Smooth muscle cell (in vitro differentiated cells): ENCODE data around the gene SGPP2. TPM values are rescaled to one million over a fixed set of nuclear protein-coding genes. Genes with fewer than 3 reads are reported as not detected.

ENCODE experiments used
- DNase-seq: peaks from one replicate; lab custom pipeline; 2025; ENCODE audit not compliant: unreplicated experiment; lab: John Stamatoyannopoulos, UW
- H2AFZ ChIP-seq: fragments of 200-600 bp; sonication (generic); 2 replicates; pipeline ENCODE4 v1.6.0; 2016; ENCODE audit warnings: antibody characterized with exemption, low read depth, mild to moderate bottlenecking
- H3F3A ChIP-seq: fragments of 200-600 bp; sonication (generic); 2 replicates; pipeline ENCODE4 v1.6.0; 2017; ENCODE audit warnings: antibody characterized with exemption, low read depth
- H3K27ac ChIP-seq: fragments of 200-600 bp; sonication (generic); 2 replicates; pipeline ENCODE4 v1.5.1; 2016; ENCODE audit warnings: low read depth, mild to moderate bottlenecking
- H3K27me3 ChIP-seq: fragments of 200-600 bp; sonication (generic); 2 replicates; pipeline ENCODE4 v1.6.1; 2016; ENCODE audit warnings: low read depth, mild to moderate bottlenecking
- H3K36me3 ChIP-seq: fragments of 200-600 bp; sonication (generic); 2 replicates; pipeline ENCODE4 v1.5.1; 2016; ENCODE audit warnings: low read depth
- H3K4me1 ChIP-seq: fragments of 200-600 bp; sonication (generic); 2 replicates; pipeline ENCODE4 v1.5.1; 2016; ENCODE audit warnings: low read depth
- H3K4me2 ChIP-seq: fragments of 200-600 bp; sonication (generic); 2 replicates; pipeline ENCODE4 v1.6.0; 2016; ENCODE audit warnings: mild to moderate bottlenecking
- H3K4me3 ChIP-seq: fragments of 200-600 bp; sonication (generic); 2 replicates; pipeline ENCODE4 v1.5.1; 2016; ENCODE audit warnings: mild to moderate bottlenecking
- H3K79me2 ChIP-seq: fragments of 200-600 bp; sonication (generic); 2 replicates; pipeline ENCODE4 v1.6.0; 2016; ENCODE audit warnings: low read depth, mild to moderate bottlenecking
- H3K9ac ChIP-seq: fragments of 200-600 bp; sonication (generic); 2 replicates; pipeline ENCODE4 v1.6.0; 2016; ENCODE audit warnings: low read depth
- H3K9me3 ChIP-seq: fragments of 200-600 bp; sonication (generic); replicated peaks from 2 replicates; pipeline ENCODE4 v1.5.1; 2016; ENCODE audit warnings: low read depth
- H4K20me1 ChIP-seq: fragments of 200-600 bp; sonication (generic); 2 replicates; pipeline ENCODE4 v1.6.0; 2016; ENCODE audit warnings: low read depth
- WGBS: methylation state at CpG from one replicate; pipeline ENCODE4 v1.1.7; 2016; ENCODE audit warnings: low lambda C conversion rate; 5-methylcytosine and 5-hydroxymethylcytosine counted together
- polyA plus RNA-seq: library from polyadenylated mRNA; unstranded; fragments of >200 nt; fragmentation: Nextera tagmentation; extraction: Ambion mirVana; gene quantifications from 2 replicates; pipeline ENCODE4 v1.2.1, GENCODE V29; 2016
- total RNA-seq: library from RNA; depleted of rRNA; stranded (reverse); fragments of >200 nt; gene quantifications from 2 replicates; pipeline ENCODE4 v1.2.3, GENCODE V29; 2014
- TF ChIP-seq, protein P1 (sequence below): fragments of 200-600 bp; sonication (generic); IDR thresholded peaks from 2 replicates; pipeline ENCODE4 v1.5.1; 2017; ENCODE audit warnings: borderline replicate concordance, mild to moderate bottlenecking, antibody characterized with exemption; ENCODE audit not compliant: insufficient read depth, poor library complexity, severe bottlenecking

SGPP2 gene
- total and polyA plus RNA-seq, 2 experiments from 2014 or later = 0.66 to 1.4 TPM

DNA sequence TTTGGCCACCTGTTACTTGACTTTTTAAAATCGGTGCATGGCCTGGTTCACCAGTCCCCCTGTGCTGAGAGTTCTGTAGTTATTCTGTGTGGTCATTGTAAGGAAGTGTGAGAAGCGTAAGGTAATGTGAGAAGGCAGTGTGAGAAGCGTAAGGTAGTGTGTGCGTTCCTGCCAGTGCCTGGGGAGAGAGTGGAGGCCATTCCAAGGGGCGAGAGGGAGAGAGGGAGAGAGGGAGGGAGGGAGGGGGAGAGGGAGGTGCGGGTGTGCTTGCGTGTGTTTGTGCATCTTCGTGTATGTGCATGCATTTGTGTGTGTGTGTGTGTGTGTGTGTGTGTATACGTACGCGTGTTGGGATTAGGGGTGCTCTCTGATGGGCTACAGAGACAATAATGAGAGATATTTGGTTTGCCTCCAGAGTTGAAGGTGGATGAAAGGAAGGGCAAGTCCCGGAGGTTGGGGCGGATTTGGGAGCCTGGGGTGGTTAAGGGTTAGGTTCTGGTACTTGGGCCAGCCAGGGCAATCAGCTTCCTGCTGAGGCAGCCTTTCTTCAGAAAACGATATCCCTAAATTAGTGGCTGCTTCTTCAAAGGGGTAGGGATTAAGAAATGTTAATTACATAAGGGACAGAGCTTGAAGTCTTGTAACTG lies 53.7 kb downstream of the SGPP2 start:
- Histone ChIP-seq H2AFZ (no peak overlapping the region), H3K9ac (no peak overlapping the region), H3K4me2 (no peak overlapping the region), H3K36me3 (no peaks in the 10 kb centered on the region), H3F3A (no peaks in the 10 kb centered on the region), H3K27me3 (peaks cover 32% of the 10 kb centered on the region), H3K27ac (no peak overlapping the region), H3K79me2 (no peaks in the 10 kb centered on the region), H4K20me1 (no peaks in the 10 kb centered on the region), H3K9me3 (no peaks in the 10 kb centered on the region), H3K4me3 (no peak overlapping the region), H3K4me1 (peaks cover 8% of the 10 kb centered on the region)
- 28% methylated on average over 10 of the region's 14 CpGs for WGBS
- TF ChIP-seq, protein P1, sequence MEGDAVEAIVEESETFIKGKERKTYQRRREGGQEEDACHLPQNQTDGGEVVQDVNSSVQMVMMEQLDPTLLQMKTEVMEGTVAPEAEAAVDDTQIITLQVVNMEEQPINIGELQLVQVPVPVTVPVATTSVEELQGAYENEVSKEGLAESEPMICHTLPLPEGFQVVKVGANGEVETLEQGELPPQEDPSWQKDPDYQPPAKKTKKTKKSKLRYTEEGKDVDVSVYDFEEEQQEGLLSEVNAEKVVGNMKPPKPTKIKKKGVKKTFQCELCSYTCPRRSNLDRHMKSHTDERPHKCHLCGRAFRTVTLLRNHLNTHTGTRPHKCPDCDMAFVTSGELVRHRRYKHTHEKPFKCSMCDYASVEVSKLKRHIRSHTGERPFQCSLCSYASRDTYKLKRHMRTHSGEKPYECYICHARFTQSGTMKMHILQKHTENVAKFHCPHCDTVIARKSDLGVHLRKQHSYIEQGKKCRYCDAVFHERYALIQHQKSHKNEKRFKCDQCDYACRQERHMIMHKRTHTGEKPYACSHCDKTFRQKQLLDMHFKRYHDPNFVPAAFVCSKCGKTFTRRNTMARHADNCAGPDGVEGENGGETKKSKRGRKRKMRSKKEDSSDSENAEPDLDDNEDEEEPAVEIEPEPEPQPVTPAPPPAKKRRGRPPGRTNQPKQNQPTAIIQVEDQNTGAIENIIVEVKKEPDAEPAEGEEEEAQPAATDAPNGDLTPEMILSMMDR = no peak
- DNase-seq = no peak

DNA sequence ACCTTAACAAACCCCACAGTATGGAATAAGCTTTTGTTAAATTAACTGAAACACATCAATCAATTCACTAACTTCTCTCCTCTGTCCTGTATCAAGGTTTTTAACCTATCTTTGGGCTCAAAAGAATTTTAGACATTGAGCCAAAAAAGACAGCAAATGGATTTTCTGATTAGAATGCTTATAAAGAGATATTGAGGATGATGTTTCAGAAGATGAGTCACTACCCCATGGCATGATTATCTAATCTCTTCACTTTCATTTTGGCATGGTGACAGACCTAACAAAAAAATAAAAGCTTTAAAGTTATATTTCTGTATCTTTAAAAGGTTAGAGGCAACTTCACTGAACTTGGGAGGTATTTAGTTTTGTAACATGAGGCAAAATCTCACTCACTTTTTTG lies 55.5 kb downstream of the SGPP2 start:
- no peaks in the 10 kb centered on the region for H3K9me3 ChIP-seq

DNA sequence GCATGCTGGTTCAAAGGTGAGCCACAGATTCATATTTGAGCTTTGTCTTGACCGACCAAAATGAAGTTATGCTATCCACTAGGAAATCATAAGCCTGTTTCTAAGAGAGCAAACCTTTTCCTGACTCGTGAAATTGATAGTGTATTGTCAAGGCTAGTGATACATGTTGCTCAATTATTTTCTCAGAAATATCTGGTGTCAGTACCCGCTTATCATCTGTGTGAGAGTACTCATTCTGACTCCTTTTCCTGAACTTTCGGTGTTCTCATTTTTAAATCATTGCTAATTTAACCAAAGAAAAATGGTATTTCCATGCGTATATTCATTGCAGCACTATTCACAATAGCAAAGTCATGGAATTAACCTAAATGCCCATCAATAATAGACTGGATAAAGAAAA lies 56.2 kb downstream of the SGPP2 start:
- Histone ChIP-seq H3K36me3 (no peaks in the 10 kb centered on the region), H4K20me1 (no peaks in the 10 kb centered on the region), H3F3A (no peaks in the 10 kb centered on the region), H3K4me1 (peaks cover 27% of the 10 kb centered on the region), H3K4me2 (no peak overlapping the region), H3K9me3 (no peaks in the 10 kb centered on the region), H3K9ac (no peak overlapping the region), H3K79me2 (no peaks in the 10 kb centered on the region), H3K27ac (no peak overlapping the region), H3K27me3 (peaks cover 50% of the 10 kb centered on the region), H3K4me3 (no peak overlapping the region), H2AFZ (no peak overlapping the region)
- 96% methylated on average over 5 of the region's 5 CpGs for WGBS
- no peak for DNase-seq
- TF ChIP-seq, protein P1 = no peak

More for the DNA sequence above, 55.5 kb downstream of the SGPP2 start:
- Histone ChIP-seq H3K79me2 (no peaks in the 10 kb centered on the region), H3K9ac (no peak overlapping the region), H3K4me1 (peaks cover 22% of the 10 kb centered on the region), H3K4me2 (no peak overlapping the region), H3F3A (no peaks in the 10 kb centered on the region), H4K20me1 (no peaks in the 10 kb centered on the region), H3K4me3 (no peak overlapping the region), H3K36me3 (no peaks in the 10 kb centered on the region), H3K27ac (no peak overlapping the region), H3K27me3 (peaks cover 50% of the 10 kb centered on the region), H2AFZ (no peak overlapping the region)
- TF ChIP-seq, protein P1 = no peak
- no peak for DNase-seq

DNA sequence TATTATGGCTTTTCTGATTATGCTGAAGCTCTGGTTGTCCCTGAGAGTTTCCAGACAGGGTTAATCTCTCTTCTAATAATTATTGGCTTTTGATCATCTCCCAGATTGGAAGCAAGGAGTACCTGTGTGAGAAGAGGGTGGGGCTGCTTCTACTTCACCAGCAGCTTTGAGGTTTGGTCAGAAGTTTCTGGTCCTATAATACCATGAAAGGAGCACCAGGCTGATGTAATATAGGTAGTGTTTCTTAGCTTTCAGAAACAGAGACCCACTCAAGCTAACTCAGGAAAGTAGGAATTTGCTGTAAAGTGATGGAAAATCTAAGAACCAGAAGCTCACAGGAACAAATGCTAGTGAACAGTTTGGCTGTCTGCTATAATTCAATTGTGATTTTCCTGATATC lies 57.6 kb downstream of the SGPP2 start:
- Histone ChIP-seq H3K9me3 (no peaks in the 10 kb centered on the region), H2AFZ (no peak overlapping the region), H3K27ac (no peak overlapping the region), H3K9ac (no peak overlapping the region), H3K27me3 (peaks cover 50% of the 10 kb centered on the region), H3K4me3 (no peak overlapping the region), H4K20me1 (no peaks in the 10 kb centered on the region), H3F3A (no peaks in the 10 kb centered on the region), H3K4me1 (peaks cover 38% of the 10 kb centered on the region), H3K36me3 (no peaks in the 10 kb centered on the region), H3K4me2 (no peak overlapping the region), H3K79me2 (no peaks in the 10 kb centered on the region)
- DNase-seq = no peak
- TF ChIP-seq, protein P1 = no peak
